ENCODE results near the gene PDE4D.

The PDE4D gene

DNA sequence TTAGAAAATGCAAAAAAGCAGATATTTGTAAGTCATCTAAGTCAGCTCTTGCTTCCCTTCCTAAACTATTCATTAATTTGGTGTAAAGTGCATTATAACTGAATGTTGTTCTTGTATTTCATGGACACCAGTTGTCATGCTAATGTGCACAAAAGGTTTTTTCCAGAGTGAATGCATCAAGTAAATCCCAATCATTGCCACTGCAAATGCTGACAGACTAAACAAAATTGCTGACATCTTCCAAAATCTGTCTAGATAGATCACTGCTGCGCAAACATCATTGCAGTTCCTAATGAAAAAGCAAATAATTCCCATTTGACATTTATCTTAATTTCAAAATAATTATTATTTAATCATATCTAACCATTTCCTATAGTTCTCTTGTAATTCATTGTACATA is 161.7 kb downstream of the PDE4D start:
- no peak for DNase-seq

- DNase-seq: no peak
Observed at GRCh38 chr5:59729820-59730219, 163.7 kb downstream of the PDE4D start.

- no peak for DNase-seq
Observed at GRCh38 chr5:59729357-59729756, 164.2 kb downstream of the PDE4D start.

- no peak for DNase-seq
Observed at GRCh38 chr5:59728356-59728755, 165.2 kb downstream of the PDE4D start.

- no peak for DNase-seq
Observed at GRCh38 chr5:59727186-59727585, 166.3 kb downstream of the PDE4D start.

GRCh38 chr5:59725392-59725767 is 168.1 kb downstream of the PDE4D start:
- DNase-seq: no peak

DNA sequence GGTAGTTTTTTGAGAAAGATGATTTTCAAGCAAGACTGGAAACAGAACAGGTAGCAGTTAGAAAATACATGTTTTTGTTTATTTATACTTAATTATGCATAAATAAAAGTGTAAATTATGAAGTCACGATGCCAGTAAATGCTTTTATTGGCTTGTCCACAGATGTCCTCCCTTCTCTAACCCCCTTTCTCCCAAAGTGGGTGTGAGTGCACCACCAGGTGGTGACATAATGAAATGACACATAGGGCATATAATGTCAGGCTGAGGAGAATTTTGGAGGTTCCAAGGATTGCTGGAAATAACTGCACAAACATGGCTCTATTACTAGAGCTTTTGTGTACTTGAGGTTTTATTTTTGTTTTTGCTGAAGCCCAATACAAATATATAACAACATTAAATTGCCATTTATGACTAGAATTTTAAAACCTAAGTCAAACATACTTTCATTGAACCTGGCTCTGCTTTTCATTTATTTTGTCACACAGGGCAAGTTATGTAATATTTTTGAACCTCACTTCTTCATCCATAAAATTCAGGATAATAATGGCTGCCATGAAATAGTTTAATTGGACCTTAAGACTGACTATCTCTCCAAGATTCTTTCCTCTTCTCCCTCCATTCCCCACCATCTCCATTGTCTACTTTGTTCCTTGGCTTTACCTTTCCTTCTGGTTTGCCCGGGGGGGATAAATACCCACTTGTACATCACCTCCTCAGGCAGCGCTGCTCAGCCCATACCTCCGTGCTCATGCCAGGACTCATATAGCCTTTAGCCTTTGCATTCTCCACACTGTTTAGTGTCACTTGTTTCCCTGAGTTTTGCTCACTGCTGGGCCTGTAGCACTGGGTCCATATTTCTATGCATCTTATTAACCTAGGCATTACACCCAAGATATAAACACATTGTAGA is 168.8 kb downstream of the PDE4D start:
- no peak for DNase-seq

GRCh38 chr5:59722874-59723273 is 170.7 kb downstream of the PDE4D start:
- no peak for DNase-seq

DNA sequence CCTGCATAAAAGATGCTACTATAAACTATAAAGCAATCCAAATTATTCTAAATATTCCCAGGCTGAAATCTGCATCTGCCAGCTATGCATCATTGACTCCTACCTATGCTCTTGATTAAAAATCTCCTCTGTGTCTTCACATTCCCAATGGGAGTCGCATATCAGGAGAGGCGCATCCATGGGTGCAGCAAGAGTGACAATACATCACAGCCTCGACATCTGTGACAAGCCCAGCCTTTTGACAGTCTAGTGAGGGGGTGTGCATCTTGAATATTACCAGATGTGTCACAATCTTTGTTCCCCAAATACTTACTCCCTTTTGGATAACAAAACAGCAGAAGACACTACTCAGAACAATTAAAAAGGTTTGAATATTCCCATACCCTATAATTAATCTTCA is 171.8 kb downstream of the PDE4D start:
- DNase-seq: no peak

- DNase-seq: no peak
Observed at GRCh38 chr5:59720063-59720462, 173.5 kb downstream of the PDE4D start.

DNA sequence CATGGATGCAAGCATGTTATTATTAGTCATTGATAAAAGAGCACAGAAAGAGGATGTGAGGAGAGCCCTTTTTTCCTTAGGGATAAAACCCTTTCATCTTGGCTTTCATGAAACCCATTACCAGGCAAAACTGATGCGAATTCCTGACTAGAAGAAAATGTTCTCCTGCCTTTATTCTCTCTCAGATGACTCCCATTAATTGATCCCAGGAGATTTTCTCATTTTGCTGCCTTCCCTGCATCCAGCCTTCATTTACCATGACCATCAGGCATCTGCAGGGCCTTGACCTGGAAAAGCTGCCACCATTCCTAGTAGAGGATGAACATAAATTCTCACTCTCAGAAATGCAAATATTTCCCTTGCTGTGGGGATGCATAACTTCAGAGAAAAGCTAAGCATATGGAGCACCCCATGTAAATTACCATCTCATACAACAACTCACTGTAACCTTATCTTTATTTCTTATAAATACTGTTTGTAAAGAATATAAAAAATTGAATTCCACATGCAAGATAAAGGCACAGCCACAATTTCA is 176.5 kb downstream of the PDE4D start:
- DNase-seq: no peak

GRCh38 chr5:59716029-59716428 is 177.5 kb downstream of the PDE4D start:
- DNase-seq: no peak

DNA sequence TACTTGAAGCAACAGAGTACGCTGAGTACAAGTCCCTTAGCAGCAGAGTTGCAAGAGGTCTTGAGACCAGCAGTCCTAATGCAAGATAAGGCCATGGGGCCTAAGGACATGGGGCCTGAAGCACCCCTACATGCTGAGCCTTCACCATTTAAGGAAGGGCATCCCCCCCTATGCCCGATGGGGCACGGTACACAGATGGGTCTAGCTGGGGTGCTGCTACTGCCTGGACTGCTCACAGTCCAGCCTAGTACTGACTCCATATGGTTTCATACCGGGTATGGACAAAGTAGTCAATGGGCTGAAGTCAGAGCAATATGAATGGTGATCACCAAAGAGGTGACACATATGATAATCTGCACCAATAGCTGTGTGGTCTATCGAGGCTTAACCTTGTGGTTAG is 178.3 kb downstream of the PDE4D start:
- DNase-seq: no peak

DNA sequence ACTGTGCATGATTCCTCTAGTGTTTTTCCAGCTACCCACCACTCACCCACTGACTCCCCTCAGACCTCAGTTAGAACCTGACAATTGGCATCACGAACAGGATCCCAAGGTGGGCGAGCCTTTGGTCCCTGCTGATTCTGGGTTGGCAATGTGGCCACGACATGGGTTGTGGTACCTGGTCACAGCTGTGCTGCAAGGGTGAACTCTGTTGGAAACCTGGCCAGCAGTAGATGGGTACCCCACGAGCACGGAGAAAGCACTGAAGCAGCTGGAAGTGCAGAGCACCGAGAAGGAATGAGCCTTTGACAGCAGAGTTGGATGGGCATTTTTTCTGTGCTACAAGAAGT is 180.1 kb downstream of the PDE4D start:
- no peak for DNase-seq

DNA sequence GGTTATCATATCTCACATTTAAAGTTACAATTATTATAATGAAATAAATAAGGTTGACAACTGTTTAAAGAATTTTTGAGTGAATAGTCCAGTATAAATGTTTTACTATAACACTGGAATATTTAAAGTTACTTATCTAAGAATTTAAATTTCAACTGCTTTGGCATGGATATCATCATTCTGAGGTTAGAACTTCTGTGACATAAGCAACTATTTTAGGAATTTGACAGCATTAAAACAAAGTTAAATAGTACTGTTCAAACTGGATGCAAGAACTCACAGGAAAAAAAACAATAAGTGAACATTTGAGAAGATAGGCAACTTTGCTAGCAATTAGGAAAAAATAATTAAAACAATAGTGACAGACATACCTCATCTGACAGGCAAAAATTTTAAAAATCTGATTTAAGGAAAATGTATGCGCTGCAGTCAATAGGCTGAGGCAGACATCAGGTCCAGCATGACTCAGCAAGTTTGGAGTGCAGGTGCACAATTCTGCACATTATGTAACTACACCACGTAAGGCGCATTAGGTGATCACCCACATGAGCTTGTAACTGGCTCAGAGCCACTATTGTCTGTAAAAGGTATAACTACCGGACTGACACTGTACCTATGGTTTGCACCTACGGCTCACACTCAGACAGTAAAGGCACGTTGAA is 180.6 kb downstream of the PDE4D start:
- no peak for DNase-seq

DNA sequence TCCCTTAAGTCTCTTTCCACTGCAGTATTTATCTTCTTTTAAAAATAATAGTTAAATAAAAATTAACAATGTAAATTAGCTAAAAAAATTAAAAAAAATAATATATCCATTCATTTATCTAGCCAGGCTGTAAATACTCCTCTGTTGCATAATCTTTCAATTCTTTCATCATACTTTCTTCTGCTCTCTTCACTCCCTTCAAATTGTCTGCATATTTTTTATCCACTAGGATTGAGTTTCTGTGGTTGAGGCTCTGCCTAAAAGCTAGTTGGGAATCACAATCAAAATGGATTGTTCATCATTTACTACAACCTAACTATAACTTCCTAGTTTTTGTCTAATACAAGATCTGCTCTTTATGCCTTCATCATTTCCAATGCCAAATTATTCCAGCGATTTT is 182.2 kb downstream of the PDE4D start:
- no peak for DNase-seq

DNA sequence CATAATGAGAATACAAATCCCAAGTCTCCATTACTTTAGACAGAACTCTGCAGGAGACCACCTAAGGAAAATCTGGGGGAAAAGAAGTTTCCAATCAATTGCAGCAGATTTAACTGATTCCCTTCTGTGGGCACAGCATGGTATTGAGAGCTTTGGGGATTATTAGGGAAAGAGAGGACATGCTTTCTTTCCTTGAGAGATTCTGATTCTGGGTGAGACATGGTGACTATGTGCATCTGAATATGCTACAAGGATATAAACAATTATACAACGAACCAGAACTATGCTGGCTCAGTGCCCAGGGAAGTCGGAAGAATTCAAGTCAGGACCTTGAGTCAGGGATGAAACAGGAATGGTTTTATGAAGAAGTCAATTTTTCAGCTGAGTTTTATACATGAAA is 183.7 kb downstream of the PDE4D start:
- DNase-seq: no peak

- DNase-seq: no peak
Observed at GRCh38 chr5:59709346-59709821, 184.1 kb downstream of the PDE4D start.

GRCh38 chr5:59704936-59705335 is 188.6 kb downstream of the PDE4D start:
- DNase-seq: no peak

DNA sequence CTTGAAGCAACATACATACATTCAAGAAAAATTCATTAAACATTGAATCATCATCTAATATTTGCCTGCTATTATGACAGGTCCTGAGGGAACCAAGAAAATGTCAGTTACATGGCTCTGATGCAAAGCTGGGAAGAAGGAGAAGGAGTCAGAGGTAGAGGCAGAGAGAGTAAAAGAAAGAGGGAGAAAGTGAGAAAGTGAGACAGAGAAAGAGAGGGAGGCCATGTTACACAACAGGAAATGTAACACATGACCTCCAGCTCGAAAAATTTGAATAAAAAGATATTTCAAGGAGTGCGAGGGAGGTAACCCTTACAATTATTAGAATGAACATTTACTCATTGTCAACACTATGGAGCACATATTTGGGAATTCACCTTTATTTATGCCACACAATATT is 189.7 kb downstream of the PDE4D start:
- DNase-seq: no peak

GRCh38 chr5:59698207-59699178 is 195.0 kb downstream of the PDE4D start:
- DNase-seq: no peak

GRCh38 chr5:59694411-59694810 is 199.1 kb downstream of the PDE4D start:
- no peak for DNase-seq

Measured in activated T-cell treated with anti-CD3 and anti-CD28 coated beads for 4 hours (primary cell).